ENCODE measurements around the gene MPC1L.
A peak's percentile ranks its signal among the peaks of the same experiment; 100 is the strongest.
"Not testable (repeated sequence)": the region's sequence is repeated elsewhere in the genome, so short reads cannot be mapped to it uniquely, and the experiment has no call there.

MPC1L gene

DNA sequence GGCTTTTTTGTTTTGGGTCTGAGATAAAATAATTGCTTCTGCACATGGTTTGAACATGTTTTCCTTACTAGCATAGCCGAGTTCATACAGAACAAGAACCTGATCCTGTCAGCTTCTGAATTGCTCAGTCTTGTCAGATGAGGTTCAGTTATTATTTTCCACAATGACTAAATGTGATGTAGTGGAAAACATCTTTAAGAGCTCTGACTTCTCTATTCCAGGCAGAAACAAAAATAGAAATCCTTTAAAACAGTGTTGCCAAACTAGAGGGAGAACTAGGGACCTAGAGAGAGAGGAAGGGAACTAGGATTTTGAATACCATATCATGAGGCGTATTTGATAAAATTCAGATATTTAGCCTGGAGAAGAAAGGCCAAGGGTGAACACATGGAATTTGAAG lies 40.4 kb upstream of the MPC1L start:
- Histone ChIP-seq H3K9me3 (ENCODE audit: control insufficient read depth in 1 of 2, low read length in 2 of 2) (no peaks in the 10 kb centered on the region), H3K4me1 (ENCODE audit: control insufficient read depth in 1 of 2, insufficient read depth in 2 of 2, low read length in 2 of 2) (peaks cover 4 to 8% of the 10 kb centered on the region in 2 donors), H3K4me3 (ENCODE audit: low read depth in 1 of 2, low read length in 2 of 2) (no peak overlapping the region), H3K27me3 (ENCODE audit: control insufficient read depth in 1 of 2, insufficient read depth in 2 of 2, low read length in 2 of 2) (no peaks in the 10 kb centered on the region), H3K9ac (ENCODE audit: low read depth in 1 of 2, low read length in 2 of 2) (no peak overlapping the region), H3K27ac (ENCODE audit: low read depth, low read length) (no peak overlapping the region), H3K36me3 (ENCODE audit: control insufficient read depth in 1 of 2, insufficient read depth in 2 of 2, low read length in 2 of 2) (no peaks in the 10 kb centered on the region)

DNA sequence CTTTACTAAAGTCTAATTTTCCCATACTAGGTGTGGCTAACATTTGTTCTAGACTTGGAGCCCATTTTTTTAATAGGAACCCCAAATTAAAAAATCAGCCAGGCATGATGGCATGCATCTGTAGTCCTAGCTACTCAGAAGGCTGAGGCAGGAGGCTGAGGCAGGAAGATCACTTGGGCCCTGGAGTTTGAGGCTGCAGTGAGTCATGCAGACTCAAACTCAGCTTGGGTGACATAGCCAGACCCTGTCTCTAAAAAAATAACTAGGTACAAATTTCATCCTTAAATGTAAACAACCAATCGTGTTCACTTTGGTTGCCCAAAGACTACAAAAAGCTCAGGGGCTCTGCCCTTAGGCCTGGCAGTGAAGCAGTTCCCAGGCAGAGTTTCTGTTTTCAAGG lies 35.6 kb upstream of the MPC1L start:
- H3K4me3 ChIP-seq (ENCODE audit: low read depth in 1 of 2, low read length in 2 of 2); H3K36me3 ChIP-seq (ENCODE audit: control insufficient read depth in 1 of 2, insufficient read depth in 2 of 2, low read length in 2 of 2); H3K27me3 ChIP-seq (ENCODE audit: control insufficient read depth in 1 of 2, insufficient read depth in 2 of 2, low read length in 2 of 2): not testable (repeated sequence)

DNA sequence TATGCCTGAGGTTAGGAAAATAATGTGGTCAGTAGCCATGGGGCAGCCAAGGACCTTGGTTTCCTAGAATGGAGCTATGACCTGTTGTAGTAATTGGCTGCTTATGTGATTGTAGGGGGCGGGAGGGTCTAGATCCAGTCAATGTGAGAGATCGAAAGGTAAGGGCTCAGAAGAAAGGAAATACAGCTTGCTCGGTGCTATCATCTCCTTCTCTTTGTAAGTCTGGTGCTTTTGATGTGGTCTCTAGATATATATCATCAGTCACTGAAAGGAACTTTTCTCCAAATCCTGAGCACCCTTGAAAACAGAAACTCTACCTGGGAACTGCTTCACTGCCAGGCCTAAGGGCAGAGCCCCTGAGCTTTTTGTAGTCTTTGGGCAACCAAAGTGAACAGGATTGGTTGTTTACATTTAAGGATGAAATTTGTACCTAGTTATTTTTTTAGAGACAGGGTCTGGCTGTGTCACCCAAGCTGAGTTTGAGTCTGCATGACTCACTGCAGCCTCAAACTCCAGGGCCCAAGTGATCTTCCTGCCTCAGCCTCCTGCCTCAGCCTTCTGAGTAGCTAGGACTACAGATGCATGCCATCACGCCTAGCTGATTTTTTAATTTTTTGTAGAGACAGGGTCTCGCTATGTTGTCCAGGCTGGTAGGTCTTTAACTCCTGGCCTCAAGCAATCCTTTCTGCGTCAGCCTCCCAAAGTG lies 33.5 kb upstream of the MPC1L start:
- H3K27me3 ChIP-seq (ENCODE audit: control insufficient read depth in 1 of 2, insufficient read depth in 2 of 2, low read length in 2 of 2); H3K9ac ChIP-seq (ENCODE audit: low read depth in 1 of 2, low read length in 2 of 2); H3K4me1 ChIP-seq (ENCODE audit: control insufficient read depth in 1 of 2, insufficient read depth in 2 of 2, low read length in 2 of 2); H3K9me3 ChIP-seq (ENCODE audit: control insufficient read depth in 1 of 2, low read length in 2 of 2); H3K27ac ChIP-seq (ENCODE audit: low read depth, low read length); H3K4me3 ChIP-seq (ENCODE audit: low read depth in 1 of 2, low read length in 2 of 2): not testable (repeated sequence)
- H3K36me3 ChIP-seq (ENCODE audit: control insufficient read depth in 1 of 2, insufficient read depth in 2 of 2, low read length in 2 of 2) = peaks cover 0 to 17% of the 10 kb centered on the region in 2 donors

More for the DNA sequence above, 35.6 kb upstream of the MPC1L start:
- not testable (repeated sequence) for H3K4me1 ChIP-seq (ENCODE audit: control insufficient read depth in 1 of 2, insufficient read depth in 2 of 2, low read length in 2 of 2); H3K9ac ChIP-seq (ENCODE audit: low read depth in 1 of 2, low read length in 2 of 2); H3K9me3 ChIP-seq (ENCODE audit: control insufficient read depth in 1 of 2, low read length in 2 of 2); H3K27ac ChIP-seq (ENCODE audit: low read depth, low read length)

DNA sequence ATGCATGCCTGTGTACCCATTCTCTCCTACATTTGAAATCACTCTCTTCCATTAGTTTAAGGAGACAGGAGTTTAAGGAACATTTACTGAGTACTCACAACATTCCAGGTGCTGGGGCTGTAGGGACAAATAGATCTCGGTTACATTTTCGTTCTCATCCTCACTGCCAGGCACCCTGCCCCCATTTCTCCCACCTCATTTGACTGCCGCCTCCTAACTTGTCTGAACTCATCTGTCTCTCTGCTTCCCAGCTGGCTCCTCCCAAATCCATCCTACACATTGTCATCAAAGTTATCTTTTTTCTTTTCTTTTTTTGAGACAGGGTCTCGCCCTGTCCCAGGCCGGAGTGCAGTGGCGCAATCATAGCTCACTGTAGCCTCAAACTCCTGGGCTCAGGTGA lies 19.8 kb upstream of the MPC1L start:
- Histone ChIP-seq H3K36me3 (ENCODE audit: control insufficient read depth in 1 of 2, insufficient read depth in 2 of 2, low read length in 2 of 2) (peaks cover 0 to 21% of the 10 kb centered on the region in 2 donors), H3K4me3 (ENCODE audit: low read depth in 1 of 2, low read length in 2 of 2) (no peak overlapping the region), H3K4me1 (ENCODE audit: control insufficient read depth in 1 of 2, insufficient read depth in 2 of 2, low read length in 2 of 2) (no peaks in the 10 kb centered on the region), H3K9ac (ENCODE audit: low read depth in 1 of 2, low read length in 2 of 2) (no peak overlapping the region), H3K27ac (ENCODE audit: low read depth, low read length) (no peak overlapping the region), H3K9me3 (ENCODE audit: control insufficient read depth in 1 of 2, low read length in 2 of 2) (no peaks in the 10 kb centered on the region), H3K27me3 (ENCODE audit: control insufficient read depth in 1 of 2, insufficient read depth in 2 of 2, low read length in 2 of 2) (no peaks in the 10 kb centered on the region)

DNA sequence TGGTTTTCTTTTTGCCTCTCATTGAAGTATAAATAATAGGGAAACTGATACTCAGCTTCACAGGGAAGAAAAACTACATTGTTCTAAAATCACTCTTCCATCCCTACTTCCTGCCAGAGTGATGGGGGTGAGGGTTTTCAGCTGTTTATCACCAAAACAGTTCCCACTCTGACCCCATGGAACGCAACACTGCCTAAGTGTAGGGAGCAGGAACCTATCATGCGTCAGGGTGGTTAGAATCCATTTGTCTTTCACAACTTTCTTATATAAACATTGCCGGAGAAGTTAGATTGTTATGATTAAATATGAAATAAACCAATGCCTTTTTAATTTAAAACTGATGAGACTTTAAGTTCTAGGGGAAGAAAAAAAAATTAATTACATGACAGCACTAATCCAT lies 15.8 kb upstream of the MPC1L start:
- no peaks in the 10 kb centered on the region for H3K4me1 ChIP-seq (ENCODE audit: control insufficient read depth in 1 of 2, insufficient read depth in 2 of 2, low read length in 2 of 2)
- no peaks in the 10 kb centered on the region for H3K27me3 ChIP-seq (ENCODE audit: control insufficient read depth in 1 of 2, insufficient read depth in 2 of 2, low read length in 2 of 2)
- no peak overlapping the region for H3K27ac ChIP-seq (ENCODE audit: low read depth, low read length)
- no peak overlapping the region for H3K9ac ChIP-seq (ENCODE audit: low read depth in 1 of 2, low read length in 2 of 2)
- H3K36me3 ChIP-seq (ENCODE audit: control insufficient read depth in 1 of 2, insufficient read depth in 2 of 2, low read length in 2 of 2) = peaks cover 0 to 3% of the 10 kb centered on the region in 2 donors
- H3K9me3 ChIP-seq (ENCODE audit: control insufficient read depth in 1 of 2, low read length in 2 of 2) = no peaks in the 10 kb centered on the region
- H3K4me3 ChIP-seq (ENCODE audit: low read depth in 1 of 2, low read length in 2 of 2) = no peak overlapping the region

DNA sequence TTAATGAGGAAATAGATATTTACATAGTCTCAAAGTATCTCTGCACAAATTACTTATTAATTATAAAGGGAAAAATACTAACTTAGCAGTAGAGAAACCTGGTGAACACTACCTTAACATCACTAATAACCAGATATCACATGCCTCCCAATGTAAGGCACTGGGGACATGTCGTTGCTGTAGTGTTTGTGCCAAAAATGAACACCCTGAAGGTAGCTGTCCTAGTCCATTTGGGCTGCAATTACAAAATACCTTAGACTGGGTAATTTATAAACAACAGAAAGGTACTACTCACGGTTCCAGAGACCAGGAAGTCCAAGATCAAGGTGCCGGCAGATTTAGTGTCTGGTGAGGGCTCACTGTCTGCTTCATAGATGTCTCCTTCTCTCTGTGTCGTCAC lies 10.7 kb upstream of the MPC1L start:
- no peaks in the 10 kb centered on the region for H3K36me3 ChIP-seq (ENCODE audit: control insufficient read depth in 1 of 2, insufficient read depth in 2 of 2, low read length in 2 of 2)
- H3K27me3 ChIP-seq (ENCODE audit: control insufficient read depth in 1 of 2, insufficient read depth in 2 of 2, low read length in 2 of 2) = no peaks in the 10 kb centered on the region
- no peaks in the 10 kb centered on the region for H3K4me1 ChIP-seq (ENCODE audit: control insufficient read depth in 1 of 2, insufficient read depth in 2 of 2, low read length in 2 of 2)
- H3K27ac ChIP-seq (ENCODE audit: low read depth, low read length) = no peak overlapping the region
- H3K4me3 ChIP-seq (ENCODE audit: low read depth in 1 of 2, low read length in 2 of 2) = no peak overlapping the region
- no peaks in the 10 kb centered on the region for H3K9me3 ChIP-seq (ENCODE audit: control insufficient read depth in 1 of 2, low read length in 2 of 2)
- H3K9ac ChIP-seq (ENCODE audit: low read depth in 1 of 2, low read length in 2 of 2) = no peak overlapping the region

DNA sequence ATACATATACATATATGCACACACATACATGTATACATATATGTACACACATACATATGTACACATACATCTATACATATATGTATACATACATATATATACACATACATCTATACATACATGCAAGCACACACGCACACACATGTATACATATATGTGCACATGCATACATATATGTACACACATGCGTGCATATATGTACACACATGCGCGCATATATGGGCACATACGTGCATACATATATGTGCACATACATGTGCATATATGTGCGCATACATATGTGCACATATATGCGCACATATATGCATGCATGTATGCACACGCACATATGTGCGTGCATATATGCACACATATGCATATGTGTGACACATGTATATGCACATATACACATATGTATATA lies 7.3 kb upstream of the MPC1L start:
- Histone ChIP-seq H3K27ac (ENCODE audit: low read depth, low read length) (no peak overlapping the region), H3K9me3 (ENCODE audit: control insufficient read depth in 1 of 2, low read length in 2 of 2) (no peaks in the 10 kb centered on the region), H3K27me3 (ENCODE audit: control insufficient read depth in 1 of 2, insufficient read depth in 2 of 2, low read length in 2 of 2) (no peaks in the 10 kb centered on the region), H3K4me1 (ENCODE audit: control insufficient read depth in 1 of 2, insufficient read depth in 2 of 2, low read length in 2 of 2) (no peaks in the 10 kb centered on the region), H3K4me3 (ENCODE audit: low read depth in 1 of 2, low read length in 2 of 2) (no peak overlapping the region), H3K36me3 (ENCODE audit: control insufficient read depth in 1 of 2, insufficient read depth in 2 of 2, low read length in 2 of 2) (no peaks in the 10 kb centered on the region), H3K9ac (ENCODE audit: low read depth in 1 of 2, low read length in 2 of 2) (no peak overlapping the region)

DNA sequence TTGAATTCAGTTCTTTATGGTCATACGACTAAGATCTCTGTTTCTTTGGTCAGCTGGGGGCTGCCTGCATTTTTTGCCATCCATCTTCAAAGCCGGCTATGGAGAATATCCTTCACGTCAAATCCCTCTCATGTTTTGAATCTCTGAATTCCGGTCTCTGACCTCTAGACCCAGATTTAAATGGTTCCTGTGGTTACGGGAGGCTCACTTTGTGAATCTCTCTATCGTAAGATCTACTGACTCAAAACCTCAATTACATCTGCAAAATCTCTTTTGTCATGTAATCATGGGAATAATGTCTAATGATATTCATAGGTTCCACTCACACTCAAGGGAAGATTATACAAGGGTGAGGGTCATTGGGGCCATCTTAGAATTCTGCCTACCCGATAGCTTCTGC lies 5.7 kb upstream of the MPC1L start:
- Histone ChIP-seq H3K4me1 (ENCODE audit: control insufficient read depth in 1 of 2, insufficient read depth in 2 of 2, low read length in 2 of 2) (no peaks in the 10 kb centered on the region), H3K27me3 (ENCODE audit: control insufficient read depth in 1 of 2, insufficient read depth in 2 of 2, low read length in 2 of 2) (no peaks in the 10 kb centered on the region), H3K4me3 (ENCODE audit: low read depth in 1 of 2, low read length in 2 of 2) (no peak overlapping the region), H3K9ac (ENCODE audit: low read depth in 1 of 2, low read length in 2 of 2) (no peak overlapping the region), H3K27ac (ENCODE audit: low read depth, low read length) (no peak overlapping the region), H3K9me3 (ENCODE audit: control insufficient read depth in 1 of 2, low read length in 2 of 2) (no peaks in the 10 kb centered on the region), H3K36me3 (ENCODE audit: control insufficient read depth in 1 of 2, insufficient read depth in 2 of 2, low read length in 2 of 2) (no peaks in the 10 kb centered on the region)

DNA sequence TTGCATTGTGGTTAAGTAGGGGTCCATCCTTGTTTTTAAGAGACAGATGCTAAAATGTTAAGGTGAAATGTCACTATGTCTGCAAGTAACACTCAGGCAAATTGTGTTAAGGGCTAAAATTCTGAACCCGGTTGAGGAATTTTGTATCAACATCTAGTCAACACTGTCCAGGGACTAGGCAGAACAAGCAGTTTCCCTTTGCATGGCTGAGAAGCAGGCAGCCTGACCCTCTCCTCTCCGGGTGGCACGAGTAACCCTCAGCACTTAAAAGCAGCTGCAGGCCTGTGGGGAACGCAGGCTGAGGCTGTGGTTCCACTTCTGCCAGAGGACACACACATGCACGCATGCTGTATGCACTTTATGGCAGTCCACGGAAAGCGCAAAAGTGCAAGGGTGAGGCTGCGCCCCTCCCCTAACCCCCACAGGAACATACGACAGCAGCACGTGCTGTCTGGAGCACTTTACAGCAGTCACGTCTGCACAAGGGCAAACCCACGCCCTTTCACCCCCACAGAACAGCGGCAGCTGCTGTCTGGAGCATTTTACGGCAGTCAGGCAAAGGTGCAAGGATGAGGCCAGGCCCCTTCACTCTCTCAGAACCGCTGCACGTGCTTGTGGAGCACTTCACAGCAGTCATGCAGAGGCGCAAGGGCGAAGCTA lies 619 bp upstream of the MPC1L start:
- Histone ChIP-seq H3K9ac (ENCODE audit: low read depth in 1 of 2, low read length in 2 of 2) (no peak overlapping the region), H3K36me3 (ENCODE audit: control insufficient read depth in 1 of 2, insufficient read depth in 2 of 2, low read length in 2 of 2) (peaks cover 3% of the 10 kb centered on the region in 2 donors), H3K4me3 (ENCODE audit: low read depth in 1 of 2, low read length in 2 of 2) (peak overlapping the region in 1 of 2 donors; percentile 32), H3K9me3 (ENCODE audit: control insufficient read depth in 1 of 2, low read length in 2 of 2) (no peaks in the 10 kb centered on the region), H3K27me3 (ENCODE audit: control insufficient read depth in 1 of 2, insufficient read depth in 2 of 2, low read length in 2 of 2) (no peaks in the 10 kb centered on the region), H3K4me1 (ENCODE audit: control insufficient read depth in 1 of 2, insufficient read depth in 2 of 2, low read length in 2 of 2) (no peaks in the 10 kb centered on the region), H3K27ac (ENCODE audit: low read depth, low read length) (no peak overlapping the region)

DNA sequence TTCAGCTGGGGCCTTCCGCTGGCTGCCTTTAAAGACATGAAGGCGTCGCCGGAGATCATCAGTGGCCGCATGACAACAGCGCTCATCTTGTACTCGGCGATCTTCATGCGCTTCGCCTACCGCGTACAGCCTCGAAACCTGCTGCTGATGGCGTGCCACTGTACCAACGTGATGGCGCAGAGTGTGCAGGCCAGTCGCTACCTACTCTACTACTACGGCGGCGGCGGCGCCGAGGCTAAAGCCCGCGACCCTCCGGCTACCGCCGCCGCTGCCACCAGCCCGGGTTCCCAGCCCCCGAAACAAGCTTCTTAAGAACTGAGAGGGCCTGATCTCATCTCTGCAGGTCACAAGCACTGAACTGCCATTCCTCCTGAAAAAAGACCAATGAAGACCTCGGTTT lies 437 bp downstream of the MPC1L start:
- H3K9me3 ChIP-seq (ENCODE audit: control insufficient read depth in 1 of 2, low read length in 2 of 2) = no peaks in the 10 kb centered on the region
- no peak overlapping the region for H3K4me3 ChIP-seq (ENCODE audit: low read depth in 1 of 2, low read length in 2 of 2)
- no peak overlapping the region for H3K9ac ChIP-seq (ENCODE audit: low read depth in 1 of 2, low read length in 2 of 2)
- H3K27ac ChIP-seq (ENCODE audit: low read depth, low read length) = no peak overlapping the region
- H3K4me1 ChIP-seq (ENCODE audit: control insufficient read depth in 1 of 2, insufficient read depth in 2 of 2, low read length in 2 of 2) = no peaks in the 10 kb centered on the region
- H3K36me3 ChIP-seq (ENCODE audit: control insufficient read depth in 1 of 2, insufficient read depth in 2 of 2, low read length in 2 of 2) = peaks cover 5 to 11% of the 10 kb centered on the region in 2 donors
- H3K27me3 ChIP-seq (ENCODE audit: control insufficient read depth in 1 of 2, insufficient read depth in 2 of 2, low read length in 2 of 2) = no peaks in the 10 kb centered on the region

Measured in duodenal mucosa (tissue), 2 donors.